Esophagus squamous epithelium (tissue), 5 donors: Measurements from ENCODE around the gene XAGE5. TPM values are rescaled to one million over a fixed set of nuclear protein-coding genes. Genes with fewer than 3 reads are reported as not detected.
"Not testable (repeated sequence)": the region's sequence is repeated elsewhere in the genome, so short reads cannot be mapped to it uniquely, and the experiment has no call there.

Experiments used
- DNase-seq: peaks from one replicate; lab custom pipeline; 2025; lab: John Stamatoyannopoulos, UW
- H3K27ac ChIP-seq, 4 donors: fragments of 200-600 bp; sonication (generic); one replicate each; pipeline ENCODE4 v1.5.1; 2016 to 2019; ENCODE audit warnings: mild to moderate bottlenecking in 1 of 4
- H3K27me3 ChIP-seq, 4 donors: fragments of 200-600 bp; sonication (generic); 1 replicate in 3 of 4; 2 replicates in 1 of 4; pipeline versions ENCODE4 v1.5.1 to v1.6.0; 2017 to 2021; ENCODE audit warnings: antibody characterized with exemption in 1 of 4
- H3K36me3 ChIP-seq, 3 donors: fragments of 200-600 bp; sonication (generic); one replicate each; pipeline ENCODE4 v1.5.1; 2016 to 2019
- H3K4me1 ChIP-seq, 3 donors: fragments of 200-600 bp; sonication (generic); one replicate each; pipeline ENCODE4 v1.5.1; 2017 to 2019
- H3K4me3 ChIP-seq, 4 donors: fragments of 200-600 bp; sonication (generic); 1 replicate in 3 of 4; 2 replicates in 1 of 4; pipeline ENCODE4 v1.5.1; 2016 to 2019; ENCODE audit warnings: mild to moderate bottlenecking in 2 of 4, moderate library complexity in 1 of 4
- H3K9me3 ChIP-seq, 3 donors: fragments of 200-600 bp; sonication (generic); one replicate each; pipeline ENCODE4 v1.5.1; 2016 to 2019
- POLR2A ChIP-seq, 4 donors: fragments of 450-650 bp; IDR thresholded peaks; one replicate each; pipeline ENCODE4 v1.6.1; 2017; ENCODE audit warnings: antibody characterized with exemption in 4 of 4, mild to moderate bottlenecking in 4 of 4, moderate library complexity in 3 of 4
- WGBS, 2 donors: methylation state at CpG; one replicate each; pipeline ENCODE4 v1.1.5; 2018; 5-methylcytosine and 5-hydroxymethylcytosine counted together
- intact Hi-C: fragments of 100-400 bp; cut with DNase I; formaldehyde crosslinking; loops from one replicate; pipeline ENCODE4 v1.15.0; 2022
- total RNA-seq, 4 donors: library from RNA; depleted of rRNA; stranded (reverse); fragments of >200 nt; gene quantifications; one replicate each; pipeline ENCODE4 v1.1.0, GENCODE V29; 2016
- TF ChIP-seq, protein P1 (sequence below), 6 experiments: fragments of 450-650 bp in 4 of 6; fragments of 200-600 bp in 2 of 6; sonication (generic) in 2 of 6; IDR thresholded peaks; one replicate each; pipeline ENCODE4 v1.5.1; 2016 to 2019; ENCODE audit warnings: antibody characterized with exemption in 6 of 6, mild to moderate bottlenecking in 4 of 6, moderate library complexity in 4 of 6
- donor health status: DM: yes; HTN: yes; CAD: no.

The XAGE5 gene, protein sequence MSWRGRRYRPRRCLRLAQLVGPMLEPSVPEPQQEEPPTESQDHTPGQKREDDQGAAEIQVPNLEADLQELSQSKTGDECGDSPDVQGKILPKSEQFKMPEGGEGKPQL
- total RNA-seq, result not detected

DNA sequence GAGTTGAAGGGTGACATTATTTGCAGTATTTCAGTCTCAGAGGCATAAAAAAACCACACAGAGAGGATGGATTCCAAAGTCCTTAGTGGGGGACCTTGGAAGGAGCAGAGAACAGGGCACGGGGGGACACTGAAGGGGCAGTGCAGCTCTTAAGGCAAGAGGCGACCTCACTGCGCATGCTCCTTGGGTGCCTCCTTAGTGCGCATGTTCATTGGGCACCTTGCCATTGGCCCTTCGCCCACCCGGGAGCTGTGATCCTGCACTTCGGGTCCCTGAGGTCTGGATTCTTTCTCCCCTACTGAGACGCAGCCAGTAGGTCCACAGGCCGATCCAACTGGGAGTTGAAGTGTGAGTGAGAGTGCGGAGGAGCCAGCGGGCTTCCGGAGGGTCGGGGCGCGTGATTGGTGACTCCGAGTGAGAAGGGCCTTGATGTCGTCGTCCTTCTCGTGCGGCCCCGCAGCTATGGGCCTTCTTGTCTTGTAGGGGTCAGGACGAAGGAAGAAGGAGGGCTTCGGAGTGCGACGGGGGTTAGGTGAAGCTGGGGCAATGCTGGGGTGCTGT is at the start of gene XAGE5:
XAGE5 (plus strand) TSS at position 223 of the 561 bp plus-strand sequence. CDS start 1,280 bp downstream, outside the sequence.
- no peaks in the 10 kb centered on the region for H3K27me3 ChIP-seq
- no peak for DNase-seq
- no peak within 1 kb of the TSS for H3K27ac ChIP-seq
- H3K4me1 ChIP-seq, result no peaks in the 10 kb centered on the region
- intact Hi-C loops, result no loop called here
- 79% methylated on average over 11 of the region's 25 CpGs; no CpG with 5 or more reads in 1 of the 2 donors for WGBS, 2 donors
- no peak within 1 kb of the TSS for H3K4me3 ChIP-seq
- no peak for TF ChIP-seq POLR2A (IDR thresholded peaks at IDR 0.05)
- TF ChIP-seq, protein P1, sequence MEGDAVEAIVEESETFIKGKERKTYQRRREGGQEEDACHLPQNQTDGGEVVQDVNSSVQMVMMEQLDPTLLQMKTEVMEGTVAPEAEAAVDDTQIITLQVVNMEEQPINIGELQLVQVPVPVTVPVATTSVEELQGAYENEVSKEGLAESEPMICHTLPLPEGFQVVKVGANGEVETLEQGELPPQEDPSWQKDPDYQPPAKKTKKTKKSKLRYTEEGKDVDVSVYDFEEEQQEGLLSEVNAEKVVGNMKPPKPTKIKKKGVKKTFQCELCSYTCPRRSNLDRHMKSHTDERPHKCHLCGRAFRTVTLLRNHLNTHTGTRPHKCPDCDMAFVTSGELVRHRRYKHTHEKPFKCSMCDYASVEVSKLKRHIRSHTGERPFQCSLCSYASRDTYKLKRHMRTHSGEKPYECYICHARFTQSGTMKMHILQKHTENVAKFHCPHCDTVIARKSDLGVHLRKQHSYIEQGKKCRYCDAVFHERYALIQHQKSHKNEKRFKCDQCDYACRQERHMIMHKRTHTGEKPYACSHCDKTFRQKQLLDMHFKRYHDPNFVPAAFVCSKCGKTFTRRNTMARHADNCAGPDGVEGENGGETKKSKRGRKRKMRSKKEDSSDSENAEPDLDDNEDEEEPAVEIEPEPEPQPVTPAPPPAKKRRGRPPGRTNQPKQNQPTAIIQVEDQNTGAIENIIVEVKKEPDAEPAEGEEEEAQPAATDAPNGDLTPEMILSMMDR (IDR thresholded peaks at IDR 0.05), result no peak
- H3K9me3 ChIP-seq, result no peaks in the 10 kb centered on the region
- no peaks in the 10 kb centered on the region for H3K36me3 ChIP-seq

DNA sequence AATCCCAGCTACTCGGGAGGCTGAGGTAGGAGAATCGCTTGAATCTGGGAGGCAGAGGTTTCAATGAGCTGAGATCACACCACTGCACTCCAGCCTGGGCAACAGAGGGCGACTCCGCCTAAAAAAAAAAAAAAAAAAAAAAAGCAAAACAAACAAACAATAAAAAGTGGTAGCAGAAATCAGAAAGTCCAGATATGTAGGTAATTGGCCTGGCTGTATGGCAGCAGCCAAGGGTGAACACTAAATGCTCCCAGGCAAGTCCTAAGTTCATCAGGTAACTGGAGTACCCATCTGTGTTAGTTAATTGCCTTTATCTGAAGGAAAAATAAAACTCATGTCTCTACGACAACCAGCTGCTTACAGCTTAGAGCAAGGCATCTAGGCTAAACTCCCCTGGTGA is 45.1 kb upstream of the XAGE5 start:
- DNase-seq, H3K9me3 ChIP-seq, H3K27me3 ChIP-seq, H3K4me3 ChIP-seq, intact Hi-C loops, H3K36me3 ChIP-seq, H3K27ac ChIP-seq, H3K4me1 ChIP-seq: not testable (repeated sequence)
- WGBS, 2 donors, result no CpG with 5 or more reads among the region's 5 CpGs

DNA sequence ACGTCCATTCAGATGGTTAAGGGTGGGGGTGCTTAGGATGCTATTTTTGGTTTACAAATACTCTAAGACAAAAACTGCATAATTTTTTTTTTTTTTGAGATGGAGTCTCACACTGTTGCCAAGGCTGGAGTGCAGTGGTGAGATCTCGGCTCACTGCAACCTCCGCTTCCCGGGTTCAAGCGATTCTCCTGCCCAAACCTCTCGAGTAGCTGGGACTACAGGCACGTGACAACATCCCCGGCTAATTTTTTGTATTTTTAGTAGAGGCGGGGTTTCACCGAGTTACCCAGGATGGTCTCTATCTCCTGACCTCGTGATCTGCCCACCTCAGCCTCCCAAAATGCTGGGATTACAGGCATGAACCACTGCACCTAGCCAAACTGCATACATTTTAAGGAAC is 37.6 kb upstream of the XAGE5 start:
- DNase-seq, H3K27ac ChIP-seq, H3K4me1 ChIP-seq, H3K9me3 ChIP-seq, H3K27me3 ChIP-seq, intact Hi-C loops, H3K4me3 ChIP-seq, H3K36me3 ChIP-seq: not testable (repeated sequence)
- WGBS, 2 donors, result 50% methylated on average over 2 of the region's 11 CpGs; no CpG with 5 or more reads in 1 of the 2 donors

DNA sequence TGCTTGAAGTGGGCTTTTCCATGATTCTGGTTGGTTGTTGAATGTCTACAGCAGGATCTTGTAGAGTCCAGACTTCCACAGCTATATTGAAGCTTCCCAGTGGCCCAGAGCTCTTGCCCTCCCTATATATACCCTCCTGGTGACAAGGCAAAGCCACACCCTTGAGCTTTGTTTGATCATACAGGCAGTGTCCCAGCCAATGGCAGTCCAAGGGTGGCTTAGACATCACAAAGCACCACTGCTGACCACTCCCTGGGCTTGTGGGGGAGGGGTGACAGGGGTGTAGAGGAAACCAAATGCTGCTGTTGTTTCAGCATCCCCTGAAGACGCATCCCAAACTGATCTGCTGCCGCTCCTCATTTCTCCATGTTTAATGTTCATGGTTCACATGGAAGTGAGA is 13.8 kb upstream of the XAGE5 start, which contains the start of gene SPANXN5:
SPANXN5 (minus strand) TSS at position 101 of the 400 bp plus-strand sequence; CDS start at position 22, 79 bp downstream.
- H3K36me3 ChIP-seq, H3K4me1 ChIP-seq, intact Hi-C loops, H3K27ac ChIP-seq, H3K4me3 ChIP-seq, H3K9me3 ChIP-seq, DNase-seq, H3K27me3 ChIP-seq: not testable (repeated sequence)
- 77 to 90% methylated on average over 2 of the region's 2 CpGs for WGBS, 2 donors

DNA sequence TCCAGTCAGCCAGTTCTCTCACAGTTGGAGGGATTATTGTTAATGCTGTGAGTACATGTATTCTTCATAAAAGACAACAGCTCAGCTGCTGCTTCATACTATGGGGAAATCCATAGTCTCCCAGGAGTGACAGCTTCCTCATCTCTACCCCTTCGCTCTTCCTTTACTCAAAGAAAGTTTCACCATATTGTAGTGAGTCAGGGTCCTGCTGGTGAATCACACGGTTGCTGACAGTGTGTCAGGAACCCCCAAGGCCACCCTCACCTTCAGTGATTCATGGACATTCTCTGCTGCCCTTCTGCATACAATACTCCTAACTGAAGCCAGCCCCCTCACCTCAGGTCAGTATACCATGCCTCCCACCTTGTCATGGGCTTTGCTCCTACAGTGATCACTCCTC is 6.2 kb upstream of the XAGE5 start:
- 43 to 47% methylated on average over 2 of the region's 2 CpGs for WGBS, 2 donors
- intact Hi-C loops, DNase-seq, H3K27me3 ChIP-seq, H3K27ac ChIP-seq, H3K9me3 ChIP-seq, H3K4me3 ChIP-seq, H3K36me3 ChIP-seq, H3K4me1 ChIP-seq: not testable (repeated sequence)

DNA sequence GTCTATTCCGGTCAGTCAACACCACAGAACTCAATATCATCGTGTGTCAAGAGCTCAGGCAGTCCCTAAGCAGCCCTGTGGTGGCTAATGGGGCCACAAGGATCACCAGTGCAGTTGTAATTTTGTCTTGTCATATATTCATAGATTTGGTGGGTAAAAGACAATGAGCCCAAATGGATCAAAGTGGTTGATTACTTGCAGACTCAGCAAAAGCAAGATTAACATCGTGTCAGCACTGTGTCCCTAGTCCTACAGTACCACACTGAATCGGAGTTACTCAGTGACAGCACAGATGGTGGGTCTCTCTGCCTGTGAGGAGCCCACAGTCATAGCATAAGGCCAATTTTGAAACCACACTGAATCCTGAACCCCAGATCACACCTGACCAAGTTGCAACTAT is 8.7 kb downstream of the XAGE5 start:
- H3K36me3 ChIP-seq, result no peaks in the 10 kb centered on the region
- no peaks in the 10 kb centered on the region for H3K27me3 ChIP-seq
- no peaks in the 10 kb centered on the region for H3K4me1 ChIP-seq
- TF ChIP-seq, protein P1 (IDR thresholded peaks at IDR 0.05), result no peak
- TF ChIP-seq POLR2A (IDR thresholded peaks at IDR 0.05), result no peak
- 66 to 100% methylated on average over 2 to 4 of the region's 4 CpGs for WGBS, 2 donors
- DNase-seq, result no peak
- H3K4me3 ChIP-seq, result no peak overlapping the region
- H3K9me3 ChIP-seq, result no peaks in the 10 kb centered on the region
- no peak overlapping the region for H3K27ac ChIP-seq
- intact Hi-C loops, result no loop called here

DNA sequence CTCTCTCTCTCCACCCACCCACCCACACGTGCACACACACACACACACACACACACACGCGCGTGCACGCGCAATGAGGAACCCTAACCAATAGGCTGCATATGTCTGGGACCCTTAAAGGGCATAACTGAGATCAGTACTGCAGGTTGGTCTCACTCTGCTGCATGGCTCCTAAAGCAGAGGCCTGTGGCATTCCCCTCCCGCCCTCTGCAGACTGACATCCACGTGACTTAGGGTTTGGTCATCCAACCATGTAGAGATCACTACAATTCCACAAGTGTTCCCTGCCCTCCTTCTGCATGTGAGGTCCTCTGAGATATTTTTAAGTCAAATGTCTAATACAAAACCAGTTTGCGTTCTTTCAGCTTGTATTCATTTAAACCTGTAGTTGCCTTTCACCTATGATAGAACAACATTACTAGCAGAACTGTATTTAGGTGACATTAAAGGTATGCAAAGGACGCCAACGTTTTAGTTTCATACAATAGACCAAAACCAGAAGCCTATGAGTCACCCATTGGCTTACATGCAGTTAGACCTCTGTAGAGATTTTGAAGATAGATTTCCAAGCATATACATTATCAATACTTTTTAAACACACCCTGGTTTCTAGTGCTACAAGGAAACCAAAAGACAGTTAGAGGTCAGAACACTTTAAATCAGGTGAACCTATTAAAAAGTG is 10.1 kb downstream of the XAGE5 start:
- 51 to 67% methylated on average over 6 to 7 of the region's 11 CpGs for WGBS, 2 donors
- Histone ChIP-seq H3K4me1 (no peaks in the 10 kb centered on the region), H3K9me3 (no peaks in the 10 kb centered on the region), H3K4me3 (no peak overlapping the region), H3K27ac (no peak overlapping the region), H3K27me3 (no peaks in the 10 kb centered on the region), H3K36me3 (no peaks in the 10 kb centered on the region)
- TF ChIP-seq, protein P1 (IDR thresholded peaks at IDR 0.05), result no peak
- no peak for TF ChIP-seq POLR2A (IDR thresholded peaks at IDR 0.05)
- intact Hi-C loops, result no loop called here
- no peak for DNase-seq
